Measurements from ENCODE around the gene TBC1D3B.
"Not testable (repeated sequence)": the region's sequence is repeated elsewhere in the genome, so short reads cannot be mapped to it uniquely, and the experiment has no call there.

The TBC1D3B gene

GRCh38 chr17:36212966-36213365 lies 36.5 kb upstream of the TBC1D3B start:
- Histone ChIP-seq H3K4me3 (ENCODE audit: low read depth, low read length) (no peak overlapping the region), H3K27me3 (ENCODE audit: insufficient read depth, low read length) (no peaks in the 10 kb centered on the region), H3K9me3 (ENCODE audit: insufficient read depth, low read depth, low read length) (no peaks in the 10 kb centered on the region), H3K4me1 (ENCODE audit: control insufficient read depth in 1 of 2, insufficient read depth in 2 of 2, low read length in 2 of 2) (no peaks in the 10 kb centered on the region), H4K8ac (ENCODE audit: low read depth, low read length) (no peak overlapping the region), H2AFZ (ENCODE audit: insufficient read depth, low read length, poor library complexity) (no peak overlapping the region), H4K12ac (ENCODE audit: low read depth, low read length) (no peak overlapping the region), H3K4ac (ENCODE audit: low read depth, low read length) (no peak overlapping the region), H3K18ac (ENCODE audit: low read length) (no peak overlapping the region), H3K36me3 (ENCODE audit: control insufficient read depth in 1 of 2, insufficient read depth in 2 of 2, low read length in 2 of 2) (no peaks in the 10 kb centered on the region), H2BK12ac (ENCODE audit: low read length) (no peak overlapping the region), H2AK5ac (ENCODE audit: low read length) (no peak overlapping the region), H4K91ac (ENCODE audit: low read depth, low read length) (no peak overlapping the region), H2BK120ac (ENCODE audit: insufficient read depth, low read length, poor library complexity) (no peak overlapping the region), H3K79me1 (ENCODE audit: low read length) (no peaks in the 10 kb centered on the region), H2BK5ac (ENCODE audit: low read depth, low read length, poor library complexity) (no peak overlapping the region), H3K79me2 (ENCODE audit: control insufficient read depth, insufficient read depth, low read length, poor library complexity) (no peaks in the 10 kb centered on the region), H3K4me2 (ENCODE audit: low read length) (no peak overlapping the region), H3K23ac (ENCODE audit: low read length) (no peak overlapping the region), H3K14ac (ENCODE audit: low read length) (no peak overlapping the region), H3K9ac (ENCODE audit: low read length) (no peak overlapping the region), H3K27ac (ENCODE audit: low read depth, low read length) (no peak overlapping the region)
- no CpG with 5 or more reads among the region's 3 CpGs for WGBS (ENCODE audit: extremely low coverage, insufficient coverage, insufficient read length)
- no peak for DNase-seq

GRCh38 chr17:36212272-36212605 lies 35.8 kb upstream of the TBC1D3B start:
- Histone ChIP-seq H3K23ac (ENCODE audit: low read length) (no peak overlapping the region), H2BK120ac (ENCODE audit: insufficient read depth, low read length, poor library complexity) (no peak overlapping the region), H3K36me3 (ENCODE audit: control insufficient read depth in 1 of 2, insufficient read depth in 2 of 2, low read length in 2 of 2) (no peaks in the 10 kb centered on the region), H3K4me2 (ENCODE audit: low read length) (no peak overlapping the region), H3K18ac (ENCODE audit: low read length) (no peak overlapping the region), H3K4me1 (ENCODE audit: control insufficient read depth in 1 of 2, insufficient read depth in 2 of 2, low read length in 2 of 2) (no peaks in the 10 kb centered on the region), H3K14ac (ENCODE audit: low read length) (no peak overlapping the region), H2AFZ (ENCODE audit: insufficient read depth, low read length, poor library complexity) (no peak overlapping the region), H4K8ac (ENCODE audit: low read depth, low read length) (no peak overlapping the region), H4K91ac (ENCODE audit: low read depth, low read length) (no peak overlapping the region), H2BK12ac (ENCODE audit: low read length) (no peak overlapping the region), H3K9me3 (ENCODE audit: insufficient read depth, low read depth, low read length) (no peaks in the 10 kb centered on the region), H3K79me2 (ENCODE audit: control insufficient read depth, insufficient read depth, low read length, poor library complexity) (no peaks in the 10 kb centered on the region), H2BK5ac (ENCODE audit: low read depth, low read length, poor library complexity) (no peak overlapping the region), H3K4ac (ENCODE audit: low read depth, low read length) (no peak overlapping the region), H3K79me1 (ENCODE audit: low read length) (no peaks in the 10 kb centered on the region), H3K9ac (ENCODE audit: low read length) (no peak overlapping the region), H2AK5ac (ENCODE audit: low read length) (no peak overlapping the region), H3K4me3 (ENCODE audit: low read depth, low read length) (no peak overlapping the region), H3K27me3 (ENCODE audit: insufficient read depth, low read length) (no peaks in the 10 kb centered on the region), H4K12ac (ENCODE audit: low read depth, low read length) (no peak overlapping the region), H3K27ac (ENCODE audit: low read depth, low read length) (no peak overlapping the region)
- no CpG with 5 or more reads among the region's 4 CpGs for WGBS (ENCODE audit: extremely low coverage, insufficient coverage, insufficient read length)
- DNase-seq: no peak

- H2BK5ac ChIP-seq (ENCODE audit: low read depth, low read length, poor library complexity); H4K8ac ChIP-seq (ENCODE audit: low read depth, low read length); H2AFZ ChIP-seq (ENCODE audit: insufficient read depth, low read length, poor library complexity); H3K14ac ChIP-seq (ENCODE audit: low read length); H2AK5ac ChIP-seq (ENCODE audit: low read length); H3K27me3 ChIP-seq (ENCODE audit: insufficient read depth, low read length); H4K91ac ChIP-seq (ENCODE audit: low read depth, low read length); H3K4ac ChIP-seq (ENCODE audit: low read depth, low read length); H3K27ac ChIP-seq (ENCODE audit: low read depth, low read length); H3K36me3 ChIP-seq (ENCODE audit: control insufficient read depth in 1 of 2, insufficient read depth in 2 of 2, low read length in 2 of 2); H3K4me2 ChIP-seq (ENCODE audit: low read length); H3K9me3 ChIP-seq (ENCODE audit: insufficient read depth, low read depth, low read length); H3K9ac ChIP-seq (ENCODE audit: low read length); H3K23ac ChIP-seq (ENCODE audit: low read length); H2BK120ac ChIP-seq (ENCODE audit: insufficient read depth, low read length, poor library complexity); H3K18ac ChIP-seq (ENCODE audit: low read length); H3K79me1 ChIP-seq (ENCODE audit: low read length); H3K4me1 ChIP-seq (ENCODE audit: control insufficient read depth in 1 of 2, insufficient read depth in 2 of 2, low read length in 2 of 2); H3K79me2 ChIP-seq (ENCODE audit: control insufficient read depth, insufficient read depth, low read length, poor library complexity); H2BK12ac ChIP-seq (ENCODE audit: low read length); H4K12ac ChIP-seq (ENCODE audit: low read depth, low read length): not testable (repeated sequence)
- H3K4me3 ChIP-seq (ENCODE audit: low read depth, low read length): peak overlapping the region; percentile 6
- DNase-seq: peak in 1 of 2 donors; percentile 30
- WGBS (ENCODE audit: extremely low coverage, insufficient coverage, insufficient read length): no CpG with 5 or more reads among the region's 10 CpGs
These were observed 35.2 kb upstream of the TBC1D3B start for GRCh38 chr17:36211484-36212271.

GRCh38 chr17:36210439-36211211 lies 34.2 kb upstream of the TBC1D3B start, which contains the start of gene CCL4L2:
TSS of gene CCL4L2 (plus strand) at chr17:36211063.
- WGBS (ENCODE audit: extremely low coverage, insufficient coverage, insufficient read length): no CpG with 5 or more reads among the region's 7 CpGs
- not testable (repeated sequence) for H3K79me2 ChIP-seq (ENCODE audit: control insufficient read depth, insufficient read depth, low read length, poor library complexity); H4K8ac ChIP-seq (ENCODE audit: low read depth, low read length)

More at GRCh38 chr17:36210439-36211211, 34.2 kb upstream of the TBC1D3B start, which contains the start of gene CCL4L2:
- H2BK120ac ChIP-seq (ENCODE audit: insufficient read depth, low read length, poor library complexity); H2BK12ac ChIP-seq (ENCODE audit: low read length); H2AK5ac ChIP-seq (ENCODE audit: low read length); H3K23ac ChIP-seq (ENCODE audit: low read length); H3K14ac ChIP-seq (ENCODE audit: low read length); H4K91ac ChIP-seq (ENCODE audit: low read depth, low read length); H3K4me2 ChIP-seq (ENCODE audit: low read length); H2AFZ ChIP-seq (ENCODE audit: insufficient read depth, low read length, poor library complexity); H4K12ac ChIP-seq (ENCODE audit: low read depth, low read length); H2BK5ac ChIP-seq (ENCODE audit: low read depth, low read length, poor library complexity); H3K79me1 ChIP-seq (ENCODE audit: low read length); H3K27me3 ChIP-seq (ENCODE audit: insufficient read depth, low read length); H3K27ac ChIP-seq (ENCODE audit: low read depth, low read length); H3K9me3 ChIP-seq (ENCODE audit: insufficient read depth, low read depth, low read length); H3K36me3 ChIP-seq (ENCODE audit: control insufficient read depth in 1 of 2, insufficient read depth in 2 of 2, low read length in 2 of 2); H3K4ac ChIP-seq (ENCODE audit: low read depth, low read length); H3K4me1 ChIP-seq (ENCODE audit: control insufficient read depth in 1 of 2, insufficient read depth in 2 of 2, low read length in 2 of 2); H3K9ac ChIP-seq (ENCODE audit: low read length); H3K18ac ChIP-seq (ENCODE audit: low read length): not testable (repeated sequence)
- peak in 1 of 2 donors; percentile 31 for DNase-seq
- peak within 1 kb of the TSS; percentile 6 for H3K4me3 ChIP-seq (ENCODE audit: low read depth, low read length)
